Cardiac septum (tissue), 1 donor: Measurements from ENCODE around the gene RICTOR. TPM values are rescaled to one million over a fixed set of nuclear protein-coding genes. Genes with fewer than 3 reads are reported as not detected.
"Not testable (repeated sequence)": the region's sequence is repeated elsewhere in the genome, so short reads cannot be mapped to it uniquely, and the experiment has no call there.

Source experiments
- DNase-seq: peaks from one replicate; pipeline ENCODE4 v3.0.0-alpha.2; 2020; ENCODE audit warnings: low spot score
- intact Hi-C: fragments of 100-400 bp; cut with DNase I; formaldehyde crosslinking; loops from one replicate; pipeline ENCODE4 v1.14.0; 2022
- total RNA-seq: library from RNA; stranded (reverse); fragmentation: NEBNext Ultra II Directional; extraction: Animal tissue kit (Norgen Biotek cat#: 25700); gene quantifications from one replicate; pipeline ENCODE4 v1.2.1, GENCODE V29; 2021
- donor health status: DM: no; HTN: no; CAD: no.

The RICTOR gene
- total RNA-seq, 1 donor from 2014 or later = 75.9 TPM

DNA sequence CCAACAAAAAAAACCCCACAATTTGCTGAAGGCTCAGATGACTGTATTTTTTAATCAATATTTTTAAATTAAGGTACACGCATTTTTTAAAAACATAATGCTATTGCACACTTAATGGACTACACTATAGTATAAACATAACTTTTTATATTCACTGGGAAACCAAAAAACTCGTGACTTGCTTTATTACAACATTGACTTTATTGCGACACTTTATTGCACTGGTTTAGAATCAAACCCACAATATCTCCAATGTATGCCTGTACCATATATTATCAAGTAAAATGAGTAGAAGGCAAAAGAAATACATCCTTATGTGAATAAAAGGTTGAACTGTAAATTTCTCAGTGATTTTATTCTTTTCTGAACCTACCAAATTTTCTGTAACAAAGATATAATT lies 53.7 kb downstream of the RICTOR start:
- DNase-seq = no peak
- intact Hi-C loops = no loop called here

DNA sequence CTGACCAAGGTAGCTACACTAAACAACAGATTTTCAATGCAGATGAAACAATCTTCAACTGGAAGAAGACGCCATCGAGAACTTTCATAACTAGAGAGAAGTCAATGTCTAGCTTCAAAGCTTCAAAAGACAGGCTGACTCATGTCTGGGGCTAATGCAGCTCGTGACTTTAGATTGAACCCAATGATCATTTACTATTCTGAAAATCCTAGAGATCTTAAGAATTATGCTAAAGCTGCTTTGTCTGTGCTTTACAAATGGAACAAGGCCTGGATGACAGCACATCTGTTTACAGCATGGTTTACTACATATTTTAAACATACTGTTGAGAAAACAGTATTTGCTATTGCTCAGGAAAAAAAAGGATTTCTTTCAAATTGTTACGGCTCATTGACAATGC lies 54.9 kb downstream of the RICTOR start:
- no peak for DNase-seq
- intact Hi-C loops = no loop called here

DNA sequence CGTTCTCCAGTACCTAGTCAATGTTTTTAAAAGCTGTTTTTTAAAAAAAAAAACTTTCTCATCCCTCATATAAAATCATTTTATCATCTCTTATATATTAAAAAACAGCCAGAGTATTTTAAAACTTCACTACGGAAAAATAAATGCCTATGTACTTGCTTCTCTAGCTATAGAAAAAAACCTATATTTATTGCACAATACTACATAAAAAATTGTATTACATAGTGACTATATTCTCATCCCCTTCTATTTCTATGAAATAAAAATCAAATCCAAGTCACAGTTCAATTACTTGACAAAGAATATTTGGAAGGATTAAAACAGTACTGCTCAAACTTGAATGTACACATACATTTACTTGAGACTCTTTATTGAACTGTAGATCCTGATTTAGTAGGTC lies 56.7 kb downstream of the RICTOR start:
- intact Hi-C loops = no loop called here
- no peak for DNase-seq

DNA sequence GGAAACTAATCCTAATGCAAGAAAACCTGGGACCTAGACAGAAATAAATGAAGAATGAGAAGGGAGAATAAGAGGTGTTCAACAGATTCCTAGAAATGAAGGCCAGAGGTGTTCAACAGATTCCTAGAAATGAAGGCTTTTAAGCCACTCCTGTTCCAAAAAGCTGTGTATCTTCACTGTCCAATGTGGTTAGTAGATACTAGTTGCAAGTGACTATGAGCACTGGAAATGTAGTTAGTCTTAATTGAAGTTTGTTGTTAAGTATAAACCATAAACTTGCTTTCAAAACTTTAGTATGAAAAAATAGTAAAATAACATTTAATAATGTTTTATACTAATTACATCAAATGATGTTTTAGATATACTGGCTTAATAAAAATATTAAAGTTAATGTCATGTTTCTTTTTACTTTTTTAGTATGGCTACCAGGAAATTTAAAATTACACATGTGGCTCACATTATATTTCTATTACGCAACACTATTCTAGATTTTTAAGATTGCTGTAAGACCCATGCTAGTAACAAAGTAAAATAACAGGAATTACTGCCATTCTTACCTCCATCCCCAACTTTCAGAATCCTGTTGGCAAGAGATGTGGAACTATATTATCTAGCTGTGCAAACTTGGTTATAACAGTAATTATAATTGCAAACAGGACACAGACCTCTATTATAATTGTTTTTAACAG lies 57.5 kb downstream of the RICTOR start:
- intact Hi-C loops = no loop called here
- no peak for DNase-seq

DNA sequence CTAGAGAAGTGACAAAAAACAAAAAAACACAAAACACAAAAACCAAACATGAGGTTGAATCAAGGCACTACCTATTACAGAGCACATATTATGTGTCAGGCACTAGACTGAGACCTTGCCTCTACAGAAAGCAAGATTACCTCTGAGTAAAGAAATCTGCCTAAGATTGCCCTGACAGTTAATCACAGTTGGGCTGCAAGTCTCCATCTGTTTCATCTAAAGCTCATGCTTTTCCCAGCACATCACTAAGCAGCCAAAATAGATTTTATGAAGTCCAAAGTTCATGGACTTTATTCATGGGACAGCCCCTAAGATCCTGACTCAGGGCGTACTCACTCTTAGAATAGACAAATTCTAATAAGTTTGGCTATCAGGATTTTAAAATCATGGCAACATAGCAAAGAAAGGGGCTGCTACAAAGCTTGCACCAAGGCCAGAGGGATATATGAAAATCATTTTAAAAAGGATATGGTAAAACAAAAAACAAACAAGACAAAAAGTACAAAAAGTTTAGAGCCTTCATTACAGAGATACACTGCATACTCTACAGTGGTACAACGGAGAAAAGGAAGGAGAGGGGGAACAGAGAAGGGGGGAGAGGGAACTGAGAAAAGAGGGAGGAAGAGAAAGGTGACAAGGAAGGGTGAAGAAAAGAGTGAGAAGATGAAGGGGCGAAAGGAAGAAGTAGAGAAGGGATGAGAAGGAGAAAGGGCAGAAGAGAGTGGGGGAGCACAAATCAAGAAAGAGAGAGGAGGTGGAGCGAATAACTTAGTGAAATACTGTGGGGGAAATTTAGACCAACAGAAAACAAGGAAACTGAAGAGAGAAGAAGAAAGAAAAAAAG lies 58.2 kb downstream of the RICTOR start:
- no peak for DNase-seq
- intact Hi-C loops = no loop called here

DNA sequence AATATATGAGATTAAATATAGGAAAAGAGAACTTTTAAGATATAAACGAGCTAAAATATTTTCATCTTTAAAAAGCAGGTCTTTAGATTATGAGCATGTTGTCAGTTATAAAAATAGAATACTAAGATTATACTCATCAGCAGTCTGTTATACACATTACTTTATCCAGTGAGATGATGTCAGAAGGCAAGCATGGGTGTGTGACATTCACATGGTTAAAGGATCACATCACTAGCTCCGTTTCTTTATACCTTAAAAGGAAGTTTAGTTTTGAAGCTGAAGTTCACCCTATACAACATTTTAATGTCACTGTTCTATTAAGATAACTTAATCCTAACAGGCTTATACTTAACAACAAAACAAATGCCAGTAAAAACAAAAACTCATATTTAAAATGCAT lies 59.6 kb downstream of the RICTOR start:
- DNase-seq = no peak
- intact Hi-C loops = loop anchor here (1.0 kb wide), 1 partner anchor 60 kb away; the partner anchor contains the start of gene RICTOR

DNA sequence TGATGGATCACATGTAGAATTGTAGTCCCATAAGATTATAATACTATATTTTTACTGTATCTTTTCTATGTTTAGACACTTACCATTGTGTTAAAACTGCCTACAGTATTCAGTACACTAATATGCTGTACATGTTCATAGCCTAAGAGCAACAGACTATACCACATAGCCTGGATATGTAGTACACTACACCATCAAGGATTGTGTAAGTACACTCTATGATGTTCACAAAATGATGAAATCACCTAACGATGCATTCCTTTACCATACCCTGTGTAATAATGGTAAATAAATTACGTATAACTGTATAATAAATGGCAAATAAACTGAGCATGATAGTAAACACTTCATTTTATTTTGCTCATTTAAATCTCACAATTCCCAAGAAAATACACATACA lies 60.3 kb downstream of the RICTOR start:
- intact Hi-C loops = loop anchor here (1.0 kb wide), 1 partner anchor 60 kb away; the partner anchor contains the start of gene RICTOR
- DNase-seq = no peak

DNA sequence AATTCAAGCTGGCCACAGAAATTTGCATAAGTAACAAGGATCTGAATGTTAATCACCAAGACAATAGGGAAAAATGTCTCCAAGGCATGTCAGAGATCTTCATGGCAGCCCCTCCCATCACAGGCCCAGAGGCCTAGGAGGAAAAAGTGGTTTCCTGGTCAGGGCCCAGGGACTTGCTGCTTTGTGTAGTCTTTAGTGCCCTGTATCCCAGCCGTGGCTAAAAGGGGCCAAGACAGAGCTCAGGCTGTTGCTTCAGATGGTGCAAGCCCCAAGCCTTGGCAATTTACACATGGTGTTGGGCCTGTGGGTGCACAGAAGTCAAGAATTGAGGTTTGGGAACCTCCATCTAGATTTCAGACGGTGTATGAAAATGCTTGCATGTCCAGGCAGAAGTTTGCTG lies 63.2 kb downstream of the RICTOR start:
- DNase-seq, intact Hi-C loops: not testable (repeated sequence)

DNA sequence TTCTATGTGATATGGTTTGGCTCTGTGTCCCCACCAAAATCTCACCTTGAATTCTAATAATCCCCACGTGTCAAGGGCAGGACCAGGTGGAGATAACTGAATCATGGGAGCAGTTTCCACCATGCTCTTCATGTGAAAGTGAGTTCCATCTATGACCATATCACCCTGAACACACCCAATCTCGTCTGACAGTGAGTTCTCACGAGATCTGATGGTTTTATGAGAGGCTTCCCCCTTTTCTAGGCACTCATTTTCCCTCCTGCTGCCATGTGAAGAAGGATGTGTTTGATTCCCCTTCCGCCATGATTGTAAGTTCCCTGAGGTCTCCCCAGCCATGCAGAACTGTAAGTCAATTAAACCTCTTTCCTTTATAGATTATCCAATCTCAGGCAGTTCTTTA lies 64.2 kb downstream of the RICTOR start:
- DNase-seq = no peak
- intact Hi-C loops = no loop called here

DNA sequence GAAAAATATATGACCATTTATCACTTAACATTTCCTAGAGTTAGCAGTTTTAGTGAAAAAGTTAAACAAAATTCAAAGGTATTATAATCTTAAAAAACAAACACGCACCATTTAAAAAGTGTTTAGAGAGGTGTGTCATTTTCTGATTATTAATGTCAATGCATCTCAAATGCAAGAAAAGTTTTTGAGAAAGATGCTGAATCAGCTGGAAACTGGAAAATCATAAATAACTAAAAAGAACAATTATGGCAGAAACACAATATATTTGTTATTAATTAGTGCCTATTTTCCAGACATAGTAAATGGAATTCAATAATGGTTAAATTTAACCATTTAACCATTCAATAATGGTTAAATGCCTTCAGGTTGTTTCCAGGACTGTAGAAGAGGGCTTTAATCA lies 64.9 kb downstream of the RICTOR start:
- intact Hi-C loops = no loop called here
- no peak for DNase-seq

DNA sequence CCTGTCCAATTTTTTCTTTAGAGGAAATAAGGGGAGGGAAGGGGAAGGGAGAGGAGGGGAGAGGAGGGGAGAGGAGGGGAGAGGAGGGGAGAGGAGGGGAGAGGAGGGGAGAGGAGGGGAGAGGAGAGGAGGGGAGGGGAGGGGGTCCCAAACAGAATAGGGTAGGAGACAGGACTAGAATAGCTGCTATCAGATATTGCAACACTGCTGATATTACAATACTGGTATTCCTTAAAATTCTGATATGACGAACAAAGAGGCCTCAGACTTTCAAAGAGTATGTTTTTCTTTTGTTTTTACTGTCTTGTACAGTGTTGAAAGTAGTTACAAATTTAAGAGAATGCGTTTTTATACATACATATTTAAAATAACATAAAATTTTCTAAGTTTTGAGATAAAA lies 67.5 kb downstream of the RICTOR start:
- no peak for DNase-seq
- intact Hi-C loops = no loop called here

DNA sequence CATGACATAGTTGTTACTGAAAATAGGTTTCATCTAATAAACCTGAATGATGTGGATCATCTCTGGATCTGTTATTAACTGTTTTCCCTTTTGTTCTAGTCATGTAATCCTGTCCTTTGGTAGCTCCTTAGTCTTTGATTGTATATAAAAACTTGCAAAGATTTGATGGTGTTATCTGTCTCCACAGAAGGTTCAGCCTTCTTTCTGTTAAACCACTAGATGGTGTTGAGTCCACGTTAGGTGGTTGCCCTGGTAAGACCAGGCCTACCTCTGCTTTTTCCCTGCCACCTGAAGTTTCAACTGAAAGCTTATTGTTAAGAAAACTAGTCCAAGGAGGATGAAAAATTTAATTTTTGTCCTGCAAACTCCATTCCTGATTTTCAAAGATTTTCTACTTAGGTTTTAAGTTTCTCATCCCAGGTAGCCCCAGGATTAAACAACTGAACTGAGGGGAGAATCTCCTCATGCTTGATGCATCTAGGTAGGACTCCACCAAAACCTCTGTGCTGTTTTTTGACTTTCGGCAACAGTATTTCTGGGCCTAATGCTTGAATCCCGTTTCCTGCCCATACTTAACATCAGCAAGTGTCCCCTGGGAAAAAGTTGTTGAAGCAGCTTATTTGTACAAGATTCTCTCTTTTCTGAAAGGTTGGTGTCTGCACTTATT lies 68.5 kb downstream of the RICTOR start:
- DNase-seq = no peak
- intact Hi-C loops = loop anchor here (2.0 kb wide), 1 partner anchor 75 kb away; no protein-coding TSS in a partner anchor

DNA sequence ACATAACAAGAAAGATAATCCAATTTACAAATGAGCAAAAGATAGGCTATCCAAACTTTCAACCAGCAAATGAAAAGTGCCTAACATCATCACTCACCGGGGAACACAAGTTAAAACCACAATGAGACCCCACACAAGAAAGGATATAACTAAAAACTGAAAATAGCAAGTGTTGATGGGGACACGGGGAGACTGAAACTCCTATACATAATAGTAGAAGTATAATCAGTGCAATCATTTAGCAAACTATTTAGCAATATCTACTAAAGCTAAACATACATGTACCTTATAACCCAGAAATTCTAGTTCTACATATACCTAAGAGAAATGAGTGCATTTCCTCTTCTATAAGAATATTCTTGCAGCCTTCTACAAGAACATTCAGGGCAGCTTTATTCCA lies 72.5 kb downstream of the RICTOR start:
- intact Hi-C loops = no loop called here
- DNase-seq = no peak

DNA sequence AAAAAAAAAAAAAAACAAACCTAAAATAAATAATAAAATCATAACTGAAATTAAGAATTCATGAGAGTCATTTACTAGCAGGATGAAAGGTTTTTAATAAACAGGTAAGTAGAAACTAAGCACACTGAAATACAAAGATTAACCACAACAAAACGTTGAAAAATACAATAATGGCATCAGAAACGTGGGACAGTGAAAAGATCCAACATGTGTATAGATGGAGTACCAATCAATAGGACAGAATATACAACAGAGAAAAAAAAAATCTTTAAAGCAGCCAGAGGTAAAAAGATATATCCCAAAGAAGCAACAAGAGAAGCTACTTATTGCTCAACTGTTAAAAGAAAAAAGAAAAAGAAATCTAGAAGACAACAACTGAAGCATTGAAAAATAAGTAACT lies 75.2 kb downstream of the RICTOR start:
- DNase-seq = no peak
- intact Hi-C loops = loop anchor here (10.0 kb wide), 1 partner anchor 286 kb away; no protein-coding TSS in a partner anchor

DNA sequence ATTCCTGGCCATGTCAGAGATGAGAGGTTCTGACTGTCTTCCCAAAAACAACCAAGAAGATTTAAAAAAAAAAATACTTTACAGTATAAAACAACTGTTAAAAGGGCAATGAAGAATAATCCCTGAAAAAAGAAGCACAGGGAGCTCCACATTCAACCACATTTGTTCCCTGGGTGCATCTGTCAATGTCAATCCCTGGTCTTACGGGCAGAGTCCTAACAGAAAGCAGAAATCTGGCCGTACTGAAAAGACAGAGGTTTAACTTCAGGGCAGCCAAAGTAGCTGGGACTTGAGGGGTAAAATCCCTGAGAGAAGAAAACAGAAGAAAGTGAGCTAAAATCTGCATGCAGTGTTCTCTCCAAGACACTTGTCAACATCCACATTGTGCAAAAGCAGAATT lies 76.6 kb downstream of the RICTOR start:
- DNase-seq = no peak
- intact Hi-C loops = loop anchor here (10.0 kb wide), 1 partner anchor 287 kb away; no protein-coding TSS in a partner anchor

DNA sequence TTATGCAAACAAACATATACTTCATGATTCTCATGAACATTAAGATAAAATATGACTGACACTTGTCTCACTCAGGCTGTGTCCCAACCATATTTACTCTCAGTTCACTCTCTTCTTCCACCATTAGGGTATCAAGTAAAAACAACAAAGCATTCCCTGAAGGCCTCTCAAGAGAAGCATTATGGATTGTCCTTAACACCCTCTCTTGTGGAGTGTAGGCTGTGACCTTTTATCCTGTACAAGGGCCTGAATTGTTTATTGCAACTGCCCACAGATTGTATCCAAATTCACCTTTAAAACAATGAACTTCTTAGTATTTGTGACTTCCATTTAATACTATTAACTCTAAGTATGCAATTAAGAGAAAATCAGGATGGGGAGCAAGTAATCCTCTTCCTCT lies 78.1 kb downstream of the RICTOR start:
- no peak for DNase-seq
- intact Hi-C loops = loop anchor here (10.0 kb wide), 1 partner anchor 289 kb away; no protein-coding TSS in a partner anchor

DNA sequence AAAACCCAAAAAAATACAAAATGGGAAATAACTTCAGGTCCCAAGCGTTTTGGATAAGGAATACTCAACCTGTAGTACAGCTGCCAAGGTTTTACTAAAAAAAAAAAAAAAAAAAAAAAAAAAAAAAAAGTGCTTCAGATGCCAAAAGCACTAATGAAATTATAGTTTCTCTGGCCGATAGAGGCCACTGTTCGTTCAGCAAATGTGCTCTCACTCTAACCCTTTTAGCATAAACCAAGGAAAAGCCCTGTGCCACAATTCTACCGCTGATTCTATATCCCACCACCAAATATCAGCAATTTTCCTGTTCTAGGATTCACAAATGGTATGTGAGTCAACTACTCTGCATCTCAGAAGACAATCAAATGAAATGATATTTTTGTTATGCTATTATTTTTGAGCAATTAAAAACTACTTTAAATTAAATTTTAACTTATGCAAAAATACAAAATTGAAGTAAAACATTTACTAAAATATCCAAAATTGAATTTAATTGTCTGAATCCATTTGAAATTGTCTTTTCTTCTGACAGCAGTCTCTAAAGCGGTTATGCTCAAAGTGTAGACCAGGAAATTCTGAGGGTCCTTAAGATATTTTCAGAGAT lies 79.8 kb downstream of the RICTOR start:
- intact Hi-C loops = loop anchor here (10.0 kb wide), 1 partner anchor 290 kb away; no protein-coding TSS in a partner anchor
- DNase-seq = no peak

DNA sequence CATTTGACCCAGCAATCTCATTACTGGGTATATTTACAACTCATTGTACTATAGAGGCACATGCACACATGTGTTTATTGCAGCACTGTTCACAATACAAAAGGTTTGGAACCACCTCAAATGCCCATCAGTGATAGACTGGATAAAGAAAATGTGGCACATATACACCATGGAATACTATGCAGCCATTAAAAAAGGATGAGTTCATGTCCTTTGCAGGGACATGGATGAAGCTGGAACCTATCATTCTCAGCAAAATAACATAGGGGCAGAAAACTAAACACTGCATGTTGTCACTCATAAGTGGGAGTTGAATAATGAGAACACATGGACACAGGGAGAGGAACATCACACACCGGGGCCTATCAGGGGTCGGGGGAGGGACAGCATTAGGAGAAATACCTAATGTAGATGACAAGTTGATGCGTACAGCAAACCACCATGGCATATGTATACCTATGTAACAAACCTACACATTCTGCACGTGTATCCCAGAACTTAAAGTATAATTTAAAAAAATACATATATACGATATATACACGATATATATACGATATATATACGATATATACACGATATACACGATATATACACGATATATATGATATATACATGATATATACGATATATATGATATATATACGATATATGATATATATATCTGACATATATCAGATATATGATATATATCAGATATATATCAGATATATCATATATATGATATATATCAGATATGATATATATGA lies 84.1 kb downstream of the RICTOR start:
- intact Hi-C loops = loop anchor here (10.0 kb wide), 1 partner anchor 295 kb away; no protein-coding TSS in a partner anchor
- not testable (repeated sequence) for DNase-seq

DNA sequence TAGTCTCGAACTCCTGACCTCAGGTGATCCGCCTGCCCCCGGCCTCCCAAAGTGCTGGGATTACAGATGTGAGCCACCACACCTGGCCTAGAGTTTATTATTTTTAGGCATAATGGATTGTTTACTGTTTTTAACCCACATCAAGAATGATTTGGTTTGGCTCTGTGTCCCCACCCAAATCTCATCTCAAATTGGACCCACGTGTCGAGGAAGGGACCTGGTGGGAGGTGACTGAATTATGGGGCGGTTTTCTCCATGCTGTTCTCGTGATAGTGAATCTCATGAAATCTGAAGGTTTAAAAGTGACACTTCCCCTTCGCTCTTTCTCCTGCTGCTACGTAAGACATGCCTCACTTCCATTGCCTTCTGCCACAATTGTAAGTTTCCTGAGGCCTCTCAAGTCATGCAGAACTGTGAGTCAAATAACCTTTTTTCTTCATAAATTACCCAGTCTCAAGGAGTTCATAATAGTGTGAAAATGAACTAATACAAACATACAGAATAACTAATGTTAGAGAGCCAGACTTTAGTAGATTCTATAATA lies 88.2 kb downstream of the RICTOR start:
- intact Hi-C loops = no loop called here
- DNase-seq = no peak
